GM10847 (cell line): ENCODE measurements around the gene TOM1L2.

Source experiments
- POLR2A ChIP-seq: IDR thresholded peaks from 2 replicates; pipeline ENCODE4 v1.6.1; 2011; ENCODE audit not compliant: insufficient read length; ENCODE audit errors: extremely low read depth

Gene TOM1L2

GRCh38 chr17:17809531-17810083, 162.6 kb downstream of the TOM1L2 start:
- peak; percentile 7 for TF ChIP-seq POLR2A

- no peak for TF ChIP-seq POLR2A
These were observed 163.3 kb downstream of the TOM1L2 start for GRCh38 chr17:17808706-17809432.

GRCh38 chr17:17807440-17807839, 164.8 kb downstream of the TOM1L2 start:
- no peak for TF ChIP-seq POLR2A

- TF ChIP-seq POLR2A = no peak
These were observed 165.5 kb downstream of the TOM1L2 start for GRCh38 chr17:17806611-17807274.

GRCh38 chr17:17806035-17806434, 166.2 kb downstream of the TOM1L2 start:
- no peak for TF ChIP-seq POLR2A

- TF ChIP-seq POLR2A = no peak
These were observed 166.6 kb downstream of the TOM1L2 start for GRCh38 chr17:17805575-17805974.

GRCh38 chr17:17804007-17804406, 168.2 kb downstream of the TOM1L2 start:
- no peak for TF ChIP-seq POLR2A

GRCh38 chr17:17801800-17802481, 170.3 kb downstream of the TOM1L2 start:
- TF ChIP-seq POLR2A = no peak

- TF ChIP-seq POLR2A = no peak
These were observed 171.6 kb downstream of the TOM1L2 start for GRCh38 chr17:17800504-17801021.

- TF ChIP-seq POLR2A = no peak
These were observed 173.5 kb downstream of the TOM1L2 start for GRCh38 chr17:17798573-17799255.

- TF ChIP-seq POLR2A = no peak
These were observed 174.1 kb downstream of the TOM1L2 start for GRCh38 chr17:17798010-17798556.

- no peak for TF ChIP-seq POLR2A
These were observed 174.9 kb downstream of the TOM1L2 start for GRCh38 chr17:17797119-17797809.

GRCh38 chr17:17796787-17797061, 175.5 kb downstream of the TOM1L2 start:
- TF ChIP-seq POLR2A = no peak
